Measurements from ENCODE around the gene TES. TPM values are rescaled to one million over a fixed set of nuclear protein-coding genes. Genes with fewer than 3 reads are reported as not detected.
A peak's percentile ranks its signal among the peaks of the same experiment; 100 is the strongest.

TES gene
- total and polyA plus RNA-seq, 11 donors = 10.3 to 66.9 (median 22.8) TPM

GRCh38 chr7:116246357-116246756 is 36.0 kb downstream of the TES start:
- WGBS, 4 donors = 45 to 98% (median 94%) methylated on average over 1 of the region's 1 CpG
- H3K36me3 ChIP-seq = peaks cover 0 to 39% (median 16%) of the 10 kb centered on the region in 9 donors

GRCh38 chr7:116249969-116250553 is 39.7 kb downstream of the TES start:
- Histone ChIP-seq H3K27me3 (no peaks in the 10 kb centered on the region), H3K4me3 (no peak overlapping the region), H3K27ac (peak overlapping the region in 1 of 12 donors; percentile 32), H3K9me3 (peaks cover 0 to 1% (median 0%) of the 10 kb centered on the region in 12 donors), H3K36me3 (peaks cover 0 to 61% (median 30%) of the 10 kb centered on the region in 9 donors), H3K4me1 (peaks cover 0 to 2% (median 0%) of the 10 kb centered on the region in 12 donors)
- ATAC-seq (peak in 3 of 4 donors; percentile 24 to 51 (median 26)), DNase-seq (no peak)
- intact Hi-C loops (cut with DNase I) = loop anchor here in 3 of 10 donors (2.0 to 10.0 kb wide), 3 partner anchors 19 to 275 kb away; partner anchors contain the start of gene CAV1 (in 1 of the 3)
- TF ChIP-seq POLR2A (IDR thresholded peaks at IDR 0.05) (no peak), CTCF (IDR thresholded peaks at IDR 0.05) (peak; percentile 7 to 46 (median 20))
- 89 to 93% (median 92%) methylated on average over 3 of the region's 3 CpGs for WGBS, 4 donors

More at GRCh38 chr7:116246357-116246756, 36.0 kb downstream of the TES start:
- no peaks in the 10 kb centered on the region for H3K27me3 ChIP-seq
- H3K9me3 ChIP-seq = peaks cover 0 to 6% (median 0%) of the 10 kb centered on the region in 12 donors
- intact Hi-C loops (cut with DNase I) = no loop called here
- no peak overlapping the region for H3K4me3 ChIP-seq
- peaks cover 0 to 12% (median 0%) of the 10 kb centered on the region in 12 donors for H3K4me1 ChIP-seq
- ATAC-seq = no peak
- no peak for DNase-seq
- TF ChIP-seq CTCF (IDR thresholded peaks at IDR 0.05) (no peak), POLR2A (IDR thresholded peaks at IDR 0.05) (no peak)
- no peak overlapping the region for H3K27ac ChIP-seq

- Histone ChIP-seq H3K27ac (peak overlapping the region in 1 of 12 donors; percentile 27), H3K9me3 (no peaks in the 10 kb centered on the region), H3K27me3 (no peaks in the 10 kb centered on the region), H3K4me3 (no peak overlapping the region), H3K4me1 (peaks cover 0 to 2% (median 0%) of the 10 kb centered on the region in 12 donors), H3K36me3 (peaks cover 0 to 69% (median 38%) of the 10 kb centered on the region in 9 donors)
- ATAC-seq (peak in 2 of 4 donors; percentile 34 to 39), DNase-seq (no peak)
- WGBS, 4 donors = 81 to 84% (median 83%) methylated on average over 5 of the region's 5 CpGs
- intact Hi-C loops (cut with DNase I) = loop anchor here in 3 of 10 donors (2.0 to 10.0 kb wide), 3 partner anchors 21 to 273 kb away; partner anchors contain the start of gene CAV1 (in 1 of the 3)
- TF ChIP-seq CTCF (IDR thresholded peaks at IDR 0.05) (no peak), POLR2A (IDR thresholded peaks at IDR 0.05) (no peak)
Measured at GRCh38 chr7:116251675-116252074, 41.3 kb downstream of the TES start.

GRCh38 chr7:116252249-116252648 is 41.9 kb downstream of the TES start:
- DNase-seq = no peak
- H3K4me1 ChIP-seq = peaks cover 0 to 2% (median 0%) of the 10 kb centered on the region in 12 donors
- H3K27ac ChIP-seq = peak overlapping the region in 1 of 12 donors; percentile 27
- WGBS, 4 donors = 59 to 74% (median 64%) methylated on average over 3 of the region's 3 CpGs
- no peak overlapping the region for H3K4me3 ChIP-seq
- TF ChIP-seq CTCF (IDR thresholded peaks at IDR 0.05) (no peak), POLR2A (IDR thresholded peaks at IDR 0.05) (no peak)
- no peaks in the 10 kb centered on the region for H3K27me3 ChIP-seq
- intact Hi-C loops (cut with DNase I) = loop anchor here in 2 of 10 donors (10.0 kb wide), 2 partner anchors 183 to 273 kb away; partner anchors contain the start of gene CAV1 (in 1 of the 2)
- H3K9me3 ChIP-seq = no peaks in the 10 kb centered on the region
- ATAC-seq = no peak
- H3K36me3 ChIP-seq = peaks cover 0 to 74% (median 39%) of the 10 kb centered on the region in 9 donors

Measured in heart left ventricle (tissue), 16 donors.